C4-2B (cell line): Measurements from ENCODE around the gene LTF.

Experiments used
- CTCF ChIP-seq: fragments of 450-650 bp; conservative IDR thresholded peaks from 2 replicates; pipeline ENCODE4 v1.5.1; 2017; ENCODE audit warnings: mild to moderate bottlenecking
- ZFX ChIP-seq: fragments of 450-650 bp; IDR thresholded peaks from 2 replicates; pipeline ENCODE4 v1.6.1; 2017

DNA sequence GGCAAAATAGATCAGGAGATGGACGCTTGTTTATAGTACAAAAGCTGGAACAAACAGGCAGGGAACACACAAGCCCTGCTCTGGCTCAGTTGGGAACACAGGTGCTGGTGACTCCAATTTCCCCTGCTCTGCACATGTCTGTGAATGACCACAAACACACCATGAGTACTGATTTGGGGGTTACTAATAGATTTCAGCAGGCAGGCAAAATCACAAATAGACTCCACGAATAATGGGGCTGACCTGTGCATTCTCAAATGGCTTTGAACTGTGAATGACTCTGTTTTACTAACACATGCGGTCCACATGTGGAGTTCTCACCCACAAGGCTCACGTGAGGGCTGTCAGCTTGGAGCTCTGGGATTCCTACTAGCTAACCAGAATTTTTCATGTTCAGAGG is 37.0 kb upstream of the LTF start:
- TF ChIP-seq CTCF (no peak), ZFX (no peak)
